SU-DHL-6 (cell line): ENCODE measurements around the gene AK2.

Experiments
- H2AFZ ChIP-seq: fragments of 200-600 bp; sonication (generic); 2 replicates; pipeline ENCODE4 v1.6.1; 2014; ENCODE audit warnings: low read depth, mild to moderate bottlenecking, moderate library complexity, mixed read lengths, antibody characterized with exemption, low read length; ENCODE audit not compliant: severe bottlenecking
- H3F3A ChIP-seq: fragments of 200-600 bp; shearing (Covaris generic); 2 replicates; pipeline ENCODE4 v1.6.0; 2016; ENCODE audit warnings: antibody characterized with exemption, mild to moderate bottlenecking; ENCODE audit not compliant: insufficient read depth
- H3K27ac ChIP-seq: fragments of 200-600 bp; sonication (generic); 2 replicates; pipeline ENCODE4 v1.5.1; 2016; ENCODE audit warnings: low read depth, mild to moderate bottlenecking, low read length, moderate library complexity, mixed read lengths
- H3K27me3 ChIP-seq: fragments of 200-600 bp; sonication (generic), shearing (Covaris generic); 2 replicates; pipeline ENCODE4 v1.6.0; 2014; ENCODE audit warnings: mild to moderate bottlenecking, low read length
- H3K36me3 ChIP-seq: fragments of 200-600 bp; sonication (generic); 2 replicates; pipeline ENCODE4 v1.6.1; 2014; ENCODE audit warnings: mild to moderate bottlenecking, low read length, mixed read lengths
- H3K4me2 ChIP-seq: fragments of 300-600, 200-600 bp; shearing (Covaris generic), sonication (generic); 2 replicates; pipeline ENCODE4 v1.6.0; 2014; ENCODE audit warnings: low read length, low read depth, mild to moderate bottlenecking; ENCODE audit not compliant: poor library complexity, severe bottlenecking
- H3K4me3 ChIP-seq: fragments of 200-600 bp; sonication (generic); 2 replicates; pipeline ENCODE4 v1.5.1; 2014; ENCODE audit warnings: antibody characterized with exemption, low read length, mild to moderate bottlenecking, mixed read lengths; ENCODE audit not compliant: insufficient read depth, poor library complexity, severe bottlenecking
- H3K79me2 ChIP-seq: fragments of 200-600 bp; sonication (generic); 2 replicates; pipeline ENCODE4 v1.6.1; 2014; ENCODE audit warnings: mild to moderate bottlenecking, low read length, moderate library complexity; ENCODE audit not compliant: insufficient read depth
- H3K9ac ChIP-seq: fragments of 200-600 bp; sonication (generic); 2 replicates; pipeline ENCODE4 v1.7.0; 2014; ENCODE audit warnings: mild to moderate bottlenecking, low read length
- H3K9me2 ChIP-seq: fragments of 200-600 bp; sonication (generic); replicated peaks from 2 replicates; pipeline ENCODE4 v1.6.1; 2014; ENCODE audit warnings: low read length; ENCODE audit not compliant: insufficient read depth
- H3K9me3 ChIP-seq: fragments of 200-600 bp; sonication (generic); 2 replicates; pipeline ENCODE4 v1.6.1; 2014; ENCODE audit warnings: low read length, mixed read lengths; ENCODE audit not compliant: insufficient read depth
- H4K20me1 ChIP-seq: fragments of 200-600 bp; sonication (generic); 2 replicates; pipeline ENCODE4 v1.6.1; 2014; ENCODE audit warnings: low read depth, mild to moderate bottlenecking, antibody characterized with exemption, low read length, moderate library complexity, mixed read lengths
- CTCF ChIP-seq: fragments of 200-600 bp; sonication (generic); IDR thresholded peaks from one replicate; pipeline ENCODE4 v1.5.1; 2017; ENCODE audit warnings: antibody characterized with exemption, mild to moderate bottlenecking, low read length, moderate library complexity; ENCODE audit not compliant: insufficient read depth, poor library complexity, severe bottlenecking
- EZH2phosphoT487 ChIP-seq: fragments of 200-600 bp; sonication (generic), shearing (Covaris generic); conservative IDR thresholded peaks from 2 replicates; pipeline ENCODE4 v1.6.1; 2018; ENCODE audit warnings: mild to moderate bottlenecking, antibody characterized with exemption, low read length, moderate library complexity, mixed read lengths

AK2 gene

DNA sequence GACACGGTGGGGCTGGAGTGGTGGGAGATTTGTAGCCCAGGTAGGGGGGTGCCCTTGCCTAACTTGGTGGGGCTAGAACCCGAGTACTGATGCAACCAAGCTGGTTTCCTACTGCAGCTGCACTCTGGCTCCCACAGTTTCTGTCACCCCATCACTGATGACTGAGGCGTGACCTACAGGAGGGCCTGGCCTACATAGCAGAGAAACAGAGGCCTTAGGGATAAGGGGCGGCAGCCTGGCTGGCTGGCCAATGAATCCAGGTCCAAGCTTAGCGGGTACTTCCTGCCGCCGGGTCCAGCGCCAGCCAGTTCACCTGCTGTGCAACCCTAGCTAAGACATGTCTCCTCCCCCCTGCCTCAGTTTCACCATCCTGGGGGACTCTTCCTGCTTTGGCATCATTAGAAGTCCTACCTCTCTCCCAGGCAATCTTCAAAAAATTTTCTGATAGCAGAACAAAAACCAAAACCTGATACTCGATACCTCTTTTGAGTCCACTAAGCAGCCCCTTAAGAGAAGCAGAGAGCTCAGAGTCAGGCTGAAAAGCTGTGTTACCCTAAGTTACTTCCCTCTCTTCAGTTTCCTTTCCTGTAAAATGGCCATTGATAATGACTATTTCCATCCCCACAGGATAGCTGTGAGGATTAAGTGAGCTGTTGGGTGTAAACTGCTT lies 44.7 kb downstream of the AK2 start:
- Histone ChIP-seq H3K4me2 (no peak overlapping the region), H3K4me3 (no peak overlapping the region), H3K9ac (no peak overlapping the region), H3K79me2 (no peaks in the 10 kb centered on the region), H2AFZ (no peak overlapping the region), H3K9me3 (no peaks in the 10 kb centered on the region), H3F3A (no peaks in the 10 kb centered on the region), H3K36me3 (no peaks in the 10 kb centered on the region), H3K27ac (no peak overlapping the region), H3K27me3 (no peaks in the 10 kb centered on the region), H4K20me1 (no peaks in the 10 kb centered on the region), H3K9me2 (no peaks in the 10 kb centered on the region)
- TF ChIP-seq EZH2phosphoT487 (no peak), CTCF (no peak)

- H3K9me3 ChIP-seq, result no peaks in the 10 kb centered on the region
Measured at GRCh38 chr1:32991386-32991785, 45.3 kb downstream of the AK2 start.

GRCh38 chr1:32990887-32991286 lies 45.8 kb downstream of the AK2 start:
- Histone ChIP-seq H3F3A (no peaks in the 10 kb centered on the region), H3K9ac (no peak overlapping the region), H4K20me1 (no peaks in the 10 kb centered on the region), H3K4me3 (no peak overlapping the region), H3K9me3 (no peaks in the 10 kb centered on the region), H3K27ac (no peak overlapping the region), H3K9me2 (no peaks in the 10 kb centered on the region), H3K79me2 (no peaks in the 10 kb centered on the region), H3K4me2 (no peak overlapping the region), H2AFZ (no peak overlapping the region), H3K36me3 (no peaks in the 10 kb centered on the region), H3K27me3 (no peaks in the 10 kb centered on the region)
- no peak for TF ChIP-seq CTCF
- TF ChIP-seq EZH2phosphoT487, result no peak

More at GRCh38 chr1:32991386-32991785, 45.3 kb downstream of the AK2 start:
- Histone ChIP-seq H3F3A (no peaks in the 10 kb centered on the region), H2AFZ (no peak overlapping the region), H3K27ac (no peak overlapping the region), H3K4me2 (no peak overlapping the region), H3K9ac (no peak overlapping the region), H3K36me3 (no peaks in the 10 kb centered on the region), H3K9me2 (no peaks in the 10 kb centered on the region), H3K79me2 (no peaks in the 10 kb centered on the region), H4K20me1 (no peaks in the 10 kb centered on the region), H3K27me3 (no peaks in the 10 kb centered on the region), H3K4me3 (no peak overlapping the region)
- TF ChIP-seq CTCF, result no peak
- no peak for TF ChIP-seq EZH2phosphoT487
